Erythroblast (primary cell): ENCODE results near the gene STX5.
A peak's percentile ranks its signal among the peaks of the same experiment; 100 is the strongest.

Experiments
- GATA1 ChIP-seq: IDR thresholded peaks from 2 replicates; pipeline ENCODE4 v1.6.1; 2011; ENCODE audit warnings: low read depth, mild to moderate bottlenecking, control low read depth, low read length, moderate library complexity
- POLR2A ChIP-seq: IDR thresholded peaks from 2 replicates; pipeline ENCODE4 v1.6.1; 2011; ENCODE audit warnings: mild to moderate bottlenecking, low read length

- TF ChIP-seq POLR2A, result peak; percentile 99
- TF ChIP-seq GATA1, result no peak
Measured at GRCh38 chr11:62880803-62881578, 49.1 kb upstream of the STX5 start, which contains the start of gene SLC3A2.
